WTC11 (cell line): ENCODE measurements around the gene CYB5A.

Experiments
- ATF1 ChIP-seq: sonication (generic); formaldehyde crosslinking; IDR thresholded peaks from 2 replicates; pipeline ENCODE4 v1.8.1; 2023; ENCODE audit warnings: mild to moderate bottlenecking, moderate library complexity, missing genetic modification reagents
- GABPB1 ChIP-seq: sonication (generic); formaldehyde crosslinking; IDR thresholded peaks from 2 replicates; pipeline ENCODE4 v1.8.1; 2023; ENCODE audit warnings: mild to moderate bottlenecking, missing genetic modification reagents
- JUN ChIP-seq: sonication (generic); formaldehyde crosslinking; IDR thresholded peaks from 2 replicates; pipeline ENCODE4 v1.8.0; 2023; ENCODE audit warnings: mild to moderate bottlenecking, missing genetic modification reagents
- NFATC4 ChIP-seq: fragments of 250-450 bp; sonication (Bioruptor Pico); IDR thresholded peaks from 2 replicates; pipeline ENCODE4 v1.9.0; 2021; ENCODE audit warnings: mild to moderate bottlenecking
- NFYB ChIP-seq: sonication (generic); formaldehyde crosslinking; conservative IDR thresholded peaks from 2 replicates; pipeline ENCODE4 v1.8.0; 2022; ENCODE audit warnings: low read depth, missing genetic modification reagents
- SP1 ChIP-seq: sonication (generic); formaldehyde crosslinking; conservative IDR thresholded peaks from 2 replicates; pipeline ENCODE4 v1.8.1; 2022; ENCODE audit warnings: missing genetic modification reagents
- TP53 ChIP-seq: sonication (generic); formaldehyde crosslinking; IDR thresholded peaks from 2 replicates; pipeline ENCODE4 v1.8.1; 2023; ENCODE audit warnings: mild to moderate bottlenecking, missing genetic modification reagents
- ZNF423 ChIP-seq: fragments of 250-450 bp; sonication (Bioruptor Pico); IDR thresholded peaks from 2 replicates; pipeline ENCODE4 v2.1.2; 2022; ENCODE audit warnings: mild to moderate bottlenecking, moderate library complexity
- TF ChIP-seq, protein P1 (sequence below): fragments of 200-600 bp; IDR thresholded peaks from 2 replicates; pipeline ENCODE4 v1.8.0; 2022; ENCODE audit warnings: antibody characterized with exemption
- TF ChIP-seq, protein P2 (sequence below): sonication (generic); formaldehyde crosslinking; IDR thresholded peaks from 2 replicates; pipeline ENCODE4 v1.8.1; 2023; ENCODE audit warnings: mild to moderate bottlenecking, moderate library complexity, missing genetic modification reagents
- TF ChIP-seq, protein P3 (sequence below): sonication (generic); formaldehyde crosslinking; IDR thresholded peaks from 2 replicates; pipeline ENCODE4 v1.8.0; 2022; ENCODE audit warnings: mild to moderate bottlenecking, missing genetic modification reagents
- TF ChIP-seq, protein P4 (sequence below): sonication (generic); formaldehyde crosslinking; IDR thresholded peaks from 2 replicates; pipeline ENCODE4 v1.8.0; 2023; ENCODE audit warnings: missing genetic modification reagents

DNA sequence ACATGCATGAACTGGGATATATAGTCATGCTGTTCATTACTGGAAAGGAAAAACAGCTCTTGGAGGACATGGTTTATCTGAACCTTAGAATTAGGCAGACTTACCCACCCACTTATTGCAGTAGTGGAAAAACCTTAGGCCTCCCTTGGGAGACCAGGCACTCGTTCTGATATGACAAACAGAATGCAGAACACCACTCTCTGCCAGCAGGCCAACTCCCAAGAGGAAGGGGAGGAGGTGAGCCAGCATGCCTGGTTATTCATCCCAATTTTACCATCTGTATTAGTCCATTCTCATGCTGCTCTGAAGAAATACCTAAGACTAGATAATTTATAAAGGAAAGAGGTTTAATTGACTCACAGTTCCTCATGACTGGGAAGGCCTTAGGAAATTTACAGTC lies 41.3 kb upstream of the CYB5A start:
- TF ChIP-seq, protein P1, sequence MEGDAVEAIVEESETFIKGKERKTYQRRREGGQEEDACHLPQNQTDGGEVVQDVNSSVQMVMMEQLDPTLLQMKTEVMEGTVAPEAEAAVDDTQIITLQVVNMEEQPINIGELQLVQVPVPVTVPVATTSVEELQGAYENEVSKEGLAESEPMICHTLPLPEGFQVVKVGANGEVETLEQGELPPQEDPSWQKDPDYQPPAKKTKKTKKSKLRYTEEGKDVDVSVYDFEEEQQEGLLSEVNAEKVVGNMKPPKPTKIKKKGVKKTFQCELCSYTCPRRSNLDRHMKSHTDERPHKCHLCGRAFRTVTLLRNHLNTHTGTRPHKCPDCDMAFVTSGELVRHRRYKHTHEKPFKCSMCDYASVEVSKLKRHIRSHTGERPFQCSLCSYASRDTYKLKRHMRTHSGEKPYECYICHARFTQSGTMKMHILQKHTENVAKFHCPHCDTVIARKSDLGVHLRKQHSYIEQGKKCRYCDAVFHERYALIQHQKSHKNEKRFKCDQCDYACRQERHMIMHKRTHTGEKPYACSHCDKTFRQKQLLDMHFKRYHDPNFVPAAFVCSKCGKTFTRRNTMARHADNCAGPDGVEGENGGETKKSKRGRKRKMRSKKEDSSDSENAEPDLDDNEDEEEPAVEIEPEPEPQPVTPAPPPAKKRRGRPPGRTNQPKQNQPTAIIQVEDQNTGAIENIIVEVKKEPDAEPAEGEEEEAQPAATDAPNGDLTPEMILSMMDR = no peak
- TF ChIP-seq JUN (no peak), NFYB (CRISPR knock-in tag) (no peak), GABPB1 (CRISPR knock-in tag) (no peak), ZNF423 (CRISPR knock-in tag) (no peak), NFATC4 (CRISPR knock-in tag) (no peak), TP53 (CRISPR knock-in tag) (no peak), SP1 (CRISPR knock-in tag) (no peak), ATF1 (no peak)
- TF ChIP-seq, protein P2, sequence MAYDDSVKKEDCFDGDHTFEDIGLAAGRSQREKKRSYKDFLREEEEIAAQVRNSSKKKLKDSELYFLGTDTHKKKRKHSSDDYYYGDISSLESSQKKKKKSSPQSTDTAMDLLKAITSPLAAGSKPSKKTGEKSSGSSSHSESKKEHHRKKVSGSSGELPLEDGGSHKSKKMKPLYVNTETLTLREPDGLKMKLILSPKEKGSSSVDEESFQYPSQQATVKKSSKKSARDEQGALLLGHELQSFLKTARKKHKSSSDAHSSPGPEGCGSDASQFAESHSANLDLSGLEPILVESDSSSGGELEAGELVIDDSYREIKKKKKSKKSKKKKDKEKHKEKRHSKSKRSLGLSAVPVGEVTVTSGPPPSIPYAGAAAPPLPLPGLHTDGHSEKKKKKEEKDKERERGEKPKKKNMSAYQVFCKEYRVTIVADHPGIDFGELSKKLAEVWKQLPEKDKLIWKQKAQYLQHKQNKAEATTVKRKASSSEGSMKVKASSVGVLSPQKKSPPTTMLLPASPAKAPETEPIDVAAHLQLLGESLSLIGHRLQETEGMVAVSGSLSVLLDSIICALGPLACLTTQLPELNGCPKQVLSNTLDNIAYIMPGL (CRISPR knock-in tag) = no peak
- TF ChIP-seq, protein P3, sequence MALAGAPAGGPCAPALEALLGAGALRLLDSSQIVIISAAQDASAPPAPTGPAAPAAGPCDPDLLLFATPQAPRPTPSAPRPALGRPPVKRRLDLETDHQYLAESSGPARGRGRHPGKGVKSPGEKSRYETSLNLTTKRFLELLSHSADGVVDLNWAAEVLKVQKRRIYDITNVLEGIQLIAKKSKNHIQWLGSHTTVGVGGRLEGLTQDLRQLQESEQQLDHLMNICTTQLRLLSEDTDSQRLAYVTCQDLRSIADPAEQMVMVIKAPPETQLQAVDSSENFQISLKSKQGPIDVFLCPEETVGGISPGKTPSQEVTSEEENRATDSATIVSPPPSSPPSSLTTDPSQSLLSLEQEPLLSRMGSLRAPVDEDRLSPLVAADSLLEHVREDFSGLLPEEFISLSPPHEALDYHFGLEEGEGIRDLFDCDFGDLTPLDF (CRISPR knock-in tag) = no peak
- TF ChIP-seq, protein P4, sequence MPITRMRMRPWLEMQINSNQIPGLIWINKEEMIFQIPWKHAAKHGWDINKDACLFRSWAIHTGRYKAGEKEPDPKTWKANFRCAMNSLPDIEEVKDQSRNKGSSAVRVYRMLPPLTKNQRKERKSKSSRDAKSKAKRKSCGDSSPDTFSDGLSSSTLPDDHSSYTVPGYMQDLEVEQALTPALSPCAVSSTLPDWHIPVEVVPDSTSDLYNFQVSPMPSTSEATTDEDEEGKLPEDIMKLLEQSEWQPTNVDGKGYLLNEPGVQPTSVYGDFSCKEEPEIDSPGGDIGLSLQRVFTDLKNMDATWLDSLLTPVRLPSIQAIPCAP (CRISPR knock-in tag) = no peak
